ENCODE data around the gene ITGA2.

ITGA2 gene

DNA sequence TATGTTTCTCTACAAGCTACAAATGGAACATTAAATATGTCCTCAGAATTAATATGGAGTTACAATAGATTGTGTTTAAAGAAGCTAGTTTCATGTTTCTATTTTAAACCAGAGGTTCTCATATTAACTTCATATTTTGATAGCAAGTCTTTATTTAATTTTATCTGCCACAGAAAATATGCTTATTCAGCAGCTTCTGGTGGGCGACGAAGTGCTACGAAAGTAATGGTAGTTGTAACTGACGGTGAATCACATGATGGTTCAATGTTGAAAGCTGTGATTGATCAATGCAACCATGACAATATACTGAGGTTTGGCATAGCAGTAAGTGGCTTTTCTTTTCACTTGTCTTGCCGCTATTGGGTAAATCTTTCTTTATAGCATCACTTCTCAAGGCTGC, 66.2 kb downstream of the ITGA2 start:
- DNase-seq (ENCODE audit: low spot score): no peak
- no peak for FAIRE-seq

DNA sequence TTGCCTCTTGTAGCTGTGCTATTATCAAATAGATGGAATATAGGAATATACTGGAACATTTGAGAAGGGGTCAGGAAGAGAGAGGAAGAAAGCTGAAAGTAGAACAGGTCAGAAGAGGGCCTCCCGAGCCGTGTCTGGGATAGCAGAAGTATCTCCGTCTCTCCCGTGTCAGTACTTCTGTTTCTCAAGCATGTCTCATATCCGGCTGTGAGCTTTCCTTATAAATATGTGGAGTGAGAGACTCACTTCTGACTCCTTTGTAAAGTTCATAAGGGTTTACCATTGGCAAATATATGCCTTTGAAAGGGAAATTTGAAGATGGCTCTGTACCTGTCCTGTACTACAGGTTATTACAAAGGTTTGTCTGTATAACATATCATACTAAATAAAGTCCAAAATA, 70.1 kb downstream of the ITGA2 start:
- no peak for FAIRE-seq
- no peak for DNase-seq (ENCODE audit: low spot score)

DNA sequence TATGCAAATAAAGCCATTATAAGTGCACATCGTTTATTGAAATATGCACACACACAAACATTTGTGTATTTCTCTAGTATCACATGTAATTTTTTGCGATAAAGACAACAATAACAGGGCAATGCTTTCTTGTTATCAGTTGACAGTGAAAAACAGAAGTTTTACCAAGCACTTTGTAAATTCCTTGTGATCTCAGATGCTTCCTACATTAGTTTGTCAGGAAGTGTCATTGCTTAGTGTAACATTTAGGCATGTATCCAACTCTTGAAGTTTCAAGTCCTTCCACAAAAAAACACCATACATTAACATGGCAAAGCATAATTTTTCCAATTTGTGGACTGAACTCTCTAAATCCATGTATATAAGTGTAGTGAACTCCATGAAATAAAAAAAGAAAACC, 74.0 kb downstream of the ITGA2 start:
- no peak for DNase-seq (ENCODE audit: low spot score)
- FAIRE-seq: no peak

DNA sequence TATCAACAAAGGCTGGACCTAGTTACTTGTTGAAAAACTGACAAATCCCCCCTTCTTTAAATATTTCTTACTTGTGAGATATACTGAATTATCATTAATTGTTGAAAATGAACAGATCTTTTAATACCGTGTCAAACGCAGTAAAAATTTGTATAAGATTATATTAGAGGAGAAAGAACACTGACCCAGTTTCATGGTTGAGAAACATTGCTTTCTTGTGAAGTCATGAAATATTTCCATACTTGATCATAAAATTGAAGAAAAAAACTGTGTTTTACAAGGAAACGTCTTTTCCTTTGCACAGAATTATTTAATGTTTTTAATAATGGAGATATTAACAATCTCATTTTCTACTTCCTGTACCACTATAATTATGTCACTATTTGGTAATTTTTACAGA, 74.6 kb downstream of the ITGA2 start:
- DNase-seq (ENCODE audit: low spot score): no peak
- FAIRE-seq: no peak

DNA sequence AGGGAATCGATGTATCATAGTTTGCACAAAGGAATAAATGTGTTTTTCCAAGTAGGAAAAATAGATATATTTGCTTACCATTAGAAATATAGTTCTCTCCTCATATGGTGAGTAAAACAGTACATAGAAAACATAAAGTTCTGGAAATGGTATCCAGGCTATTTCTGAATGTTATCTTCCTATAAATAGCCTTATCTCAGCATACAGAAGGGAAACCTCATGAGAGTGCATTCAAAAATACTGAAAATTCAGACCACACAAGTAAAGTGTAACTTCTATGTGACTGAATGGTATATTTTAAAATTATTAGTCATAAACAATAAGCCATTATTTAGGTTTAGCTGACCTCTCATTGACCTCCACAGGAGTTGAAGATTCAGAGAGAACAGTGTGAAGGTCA, 76.9 kb downstream of the ITGA2 start:
- DNase-seq (ENCODE audit: low spot score) (no peak), FAIRE-seq (no peak)

DNA sequence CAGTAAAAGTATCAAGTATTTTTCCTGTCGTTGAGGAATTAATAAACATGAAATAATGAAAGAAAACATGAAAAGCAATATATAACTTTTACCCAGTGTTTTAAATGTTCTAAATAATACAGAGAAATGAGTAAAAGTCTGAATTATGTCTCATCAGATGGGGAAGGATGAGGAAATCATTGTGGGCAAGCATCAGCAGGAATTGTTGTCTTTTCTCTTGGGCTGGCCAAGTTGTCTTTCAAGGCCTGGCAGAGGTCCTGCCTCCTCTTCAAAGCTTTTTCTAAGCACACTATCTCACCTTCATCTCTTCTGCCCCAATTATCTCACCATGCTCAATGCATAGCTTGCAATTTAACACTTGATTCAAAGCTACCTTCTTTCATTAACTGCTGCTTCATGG, 78.5 kb downstream of the ITGA2 start:
- FAIRE-seq (no peak), DNase-seq (ENCODE audit: low spot score) (no peak)

DNA sequence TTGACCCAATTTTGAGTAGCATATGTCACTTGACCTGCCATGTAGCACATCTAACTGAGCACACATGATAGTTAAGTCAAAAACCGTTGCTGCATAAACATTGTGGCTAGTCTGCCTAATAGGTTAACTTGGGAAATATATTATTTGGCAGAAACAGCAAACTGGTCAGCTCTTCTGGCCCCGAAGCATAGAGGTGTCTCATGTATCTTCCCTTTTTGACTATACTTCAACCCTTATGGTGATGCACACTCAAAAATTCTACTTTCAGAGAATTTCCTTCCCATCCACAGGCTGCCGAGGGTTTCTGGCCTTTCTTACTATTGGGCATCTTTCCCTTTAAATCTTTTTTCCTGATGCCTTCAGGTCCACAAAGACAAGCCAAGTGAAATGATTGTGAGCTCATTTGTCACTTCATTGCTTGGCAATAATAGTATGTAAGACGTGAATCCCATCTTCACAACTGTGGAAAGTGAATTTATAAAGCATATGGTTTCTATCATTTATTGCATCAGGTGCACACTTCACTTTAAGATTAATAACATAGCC, 79.2 kb downstream of the ITGA2 start:
- FAIRE-seq: no peak
- DNase-seq (ENCODE audit: low spot score): no peak

DNA sequence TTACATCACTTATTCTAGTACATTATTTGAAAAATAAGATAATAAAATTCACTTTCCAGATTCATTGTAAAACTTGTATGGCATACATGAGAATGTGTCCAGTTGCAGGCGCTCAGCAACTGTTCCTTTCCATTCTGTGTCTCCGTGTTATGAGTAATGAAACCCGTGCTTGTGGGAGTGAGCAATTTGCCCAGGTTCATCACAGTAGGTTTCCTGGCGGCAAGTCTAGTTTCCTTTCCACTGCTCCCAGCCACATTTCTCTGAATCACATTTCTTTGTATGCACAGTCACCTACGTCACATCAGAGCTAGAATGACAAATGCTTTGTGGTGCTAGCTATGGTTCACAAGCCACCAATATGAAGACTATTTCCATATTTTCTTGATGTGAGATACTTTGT, 80.5 kb downstream of the ITGA2 start:
- FAIRE-seq (no peak), DNase-seq (ENCODE audit: low spot score) (no peak)

DNA sequence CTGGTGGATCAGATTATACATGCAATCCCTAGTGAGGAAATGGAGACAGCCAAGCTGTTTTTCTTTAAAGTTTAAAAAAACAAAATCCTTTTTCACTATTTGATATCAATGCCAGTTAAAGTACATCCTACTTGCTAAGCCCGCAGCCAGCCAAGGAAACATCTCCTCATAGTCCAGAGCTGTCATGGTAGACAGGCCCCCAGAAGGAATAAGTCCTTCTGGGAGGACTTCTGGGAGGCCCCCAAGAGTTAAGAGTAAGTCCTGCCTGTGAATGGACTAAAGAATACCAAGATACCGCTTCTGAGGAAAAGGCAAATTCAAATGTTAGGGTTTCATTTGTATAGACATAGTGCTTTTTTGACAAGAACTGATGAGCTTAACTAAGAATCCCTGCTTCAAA, 82.1 kb downstream of the ITGA2 start:
- FAIRE-seq (no peak), DNase-seq (ENCODE audit: low spot score) (no peak)

DNA sequence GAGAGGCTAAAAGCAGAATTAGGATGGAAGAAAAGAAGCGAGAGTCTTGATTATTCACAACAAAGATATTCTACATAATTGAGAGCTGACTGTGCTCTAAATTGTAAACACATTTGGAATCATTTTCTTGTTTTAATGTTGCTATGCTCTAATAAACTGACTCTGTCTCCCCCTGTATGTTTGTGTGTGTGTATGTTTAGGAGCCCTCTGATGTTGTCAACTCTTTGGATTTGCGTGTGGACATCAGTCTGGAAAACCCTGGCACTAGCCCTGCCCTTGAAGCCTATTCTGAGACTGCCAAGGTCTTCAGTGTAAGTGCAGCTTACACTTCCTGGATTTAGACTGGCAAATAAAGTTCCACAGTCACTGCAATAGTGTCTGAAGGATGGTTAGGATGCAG, 82.6 kb downstream of the ITGA2 start:
- DNase-seq (ENCODE audit: low spot score) (no peak), FAIRE-seq (no peak)

DNA sequence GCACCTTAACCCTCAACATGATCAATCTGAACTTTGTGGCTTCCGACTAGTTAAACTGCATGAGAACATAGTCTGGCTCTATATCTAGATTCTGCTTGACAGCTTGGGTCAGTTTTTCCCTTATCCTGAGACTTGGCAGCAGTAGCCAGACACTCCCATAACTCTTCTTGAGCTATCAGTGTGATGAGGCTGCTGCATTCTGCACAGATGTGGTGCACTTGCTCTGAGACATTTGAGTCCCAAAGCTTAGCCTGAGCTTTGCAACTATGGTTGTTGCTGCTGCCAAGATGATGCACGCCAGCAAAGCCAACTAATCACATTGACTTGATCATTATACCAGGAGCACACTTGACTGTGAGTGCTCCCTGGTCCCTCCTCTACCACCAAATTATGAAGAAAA, 84.2 kb downstream of the ITGA2 start:
- no peak for FAIRE-seq
- DNase-seq (ENCODE audit: low spot score): no peak

DNA sequence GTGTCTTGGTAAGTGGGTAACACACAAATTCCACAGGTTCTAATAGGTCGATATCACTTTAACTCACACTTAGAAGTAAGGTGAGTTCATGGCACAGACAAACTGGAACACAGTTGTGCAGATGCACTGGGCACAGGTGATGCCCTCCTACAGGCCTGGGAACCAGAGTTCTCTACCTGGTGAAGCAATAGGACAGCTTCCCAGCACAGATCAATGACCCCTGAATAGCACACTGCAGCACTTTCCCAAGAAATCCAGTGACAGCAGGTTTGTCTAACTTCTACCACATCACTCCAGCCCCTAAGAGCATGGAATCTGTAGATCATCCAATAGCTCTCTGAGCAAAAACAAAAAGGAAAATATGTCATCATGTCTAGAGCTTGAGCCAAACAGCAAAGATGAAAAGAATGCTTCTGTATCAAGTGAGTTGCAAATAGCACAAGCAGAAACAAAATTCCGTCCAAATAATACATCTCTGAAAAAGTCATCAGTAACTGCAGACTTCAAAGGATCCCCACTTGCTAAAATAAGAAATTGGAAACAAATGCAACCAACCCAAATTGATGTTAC, 86.9 kb downstream of the ITGA2 start:
- FAIRE-seq: no peak
- DNase-seq (ENCODE audit: low spot score): no peak

DNA sequence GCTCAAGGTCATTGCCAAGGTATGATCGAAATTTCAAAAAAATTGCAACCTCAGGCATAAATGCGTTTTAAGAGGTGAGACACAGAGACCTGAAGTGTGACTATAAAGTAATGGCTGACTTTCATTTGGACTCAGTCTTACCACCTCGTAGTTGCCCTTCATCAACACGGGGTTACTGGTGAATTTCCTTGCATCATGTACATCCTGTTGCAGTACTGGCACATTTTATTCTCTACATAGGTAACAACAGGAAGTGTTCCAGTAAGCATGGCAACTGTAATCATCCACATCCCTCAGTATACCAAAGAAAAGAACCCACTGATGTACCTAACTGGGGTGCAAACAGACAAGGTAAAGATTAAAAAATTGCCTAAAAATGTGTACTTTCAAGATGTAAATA, 91.1 kb downstream of the ITGA2 start:
- no peak for FAIRE-seq

DNA sequence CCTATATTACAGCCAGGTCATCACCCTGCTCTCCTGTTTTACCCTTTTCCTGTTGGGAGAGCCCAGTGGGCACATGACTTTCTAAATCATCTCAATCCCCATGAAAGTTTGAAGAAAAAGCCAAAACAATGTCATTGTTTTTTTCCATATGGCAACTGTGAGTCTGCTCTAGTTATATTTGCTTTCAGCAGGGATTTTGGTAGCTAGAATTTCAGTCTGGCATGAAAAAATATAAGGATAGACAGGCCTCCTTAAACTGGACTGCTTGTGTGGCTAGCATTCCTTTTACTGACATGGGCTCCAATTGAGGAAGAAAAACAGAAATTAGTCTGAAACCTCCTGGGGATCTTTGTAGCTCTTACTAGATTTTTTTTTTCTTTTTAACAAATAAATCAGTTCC, 94.8 kb downstream of the ITGA2 start:
- no peak for FAIRE-seq
- DNase-seq (ENCODE audit: low spot score): no peak

More for the DNA sequence above, 91.1 kb downstream of the ITGA2 start:
- DNase-seq (ENCODE audit: low spot score): no peak

DNA sequence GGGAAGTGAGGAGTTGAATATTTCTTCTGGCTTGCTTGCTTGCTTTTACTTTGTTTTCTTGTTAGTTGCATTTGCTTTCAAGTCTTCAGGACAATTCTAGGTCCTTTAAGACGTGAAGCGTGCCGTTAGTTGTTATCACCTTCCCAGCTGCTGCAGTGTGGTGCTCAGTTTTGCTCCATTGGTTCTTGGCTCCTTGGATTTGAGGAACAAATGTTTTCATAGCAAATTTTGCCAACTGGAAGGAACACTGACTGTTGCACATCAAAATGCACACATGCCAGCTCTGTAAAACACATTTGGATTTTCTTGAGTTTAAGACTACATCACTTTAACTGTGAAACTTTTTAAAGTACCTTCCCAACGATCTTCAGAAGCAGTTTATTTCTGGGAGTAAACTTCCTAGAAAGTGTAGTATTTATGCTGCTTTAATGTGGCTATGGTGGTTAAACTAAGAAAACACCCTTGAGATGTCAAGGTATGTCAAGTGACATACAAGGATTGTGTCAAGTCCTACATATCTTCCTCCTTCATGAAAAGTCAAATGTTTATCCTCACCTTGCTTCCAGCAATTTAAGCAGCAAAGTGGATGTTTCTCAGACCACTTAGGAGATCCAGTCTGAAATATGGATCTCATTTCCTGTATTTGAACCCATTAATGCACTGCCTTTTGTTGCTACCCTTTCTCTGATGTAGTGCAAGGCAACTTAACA, 95.5 kb downstream of the ITGA2 start:
- DNase-seq (ENCODE audit: low spot score) (no peak), FAIRE-seq (no peak)

DNA sequence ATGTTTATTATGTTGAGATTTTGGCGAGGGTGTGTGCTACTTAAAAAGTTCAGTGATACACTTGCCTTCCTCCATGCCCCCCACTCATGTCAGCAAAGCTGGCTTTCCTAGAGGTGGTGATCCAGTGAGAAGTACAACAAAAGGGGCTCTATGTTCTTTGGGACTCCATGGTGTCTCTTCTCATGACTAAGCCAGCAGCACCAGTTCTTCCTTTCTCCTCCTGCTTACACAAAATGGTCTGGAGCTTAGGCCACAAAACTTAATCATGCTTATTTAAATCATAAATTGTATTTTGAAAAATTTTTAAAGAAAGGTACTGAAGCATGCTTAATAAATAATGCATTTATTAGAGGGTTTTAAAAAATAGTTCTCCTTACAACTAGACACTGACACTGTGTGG, 98.0 kb downstream of the ITGA2 start:
- FAIRE-seq: no peak
- DNase-seq (ENCODE audit: low spot score): no peak

DNA sequence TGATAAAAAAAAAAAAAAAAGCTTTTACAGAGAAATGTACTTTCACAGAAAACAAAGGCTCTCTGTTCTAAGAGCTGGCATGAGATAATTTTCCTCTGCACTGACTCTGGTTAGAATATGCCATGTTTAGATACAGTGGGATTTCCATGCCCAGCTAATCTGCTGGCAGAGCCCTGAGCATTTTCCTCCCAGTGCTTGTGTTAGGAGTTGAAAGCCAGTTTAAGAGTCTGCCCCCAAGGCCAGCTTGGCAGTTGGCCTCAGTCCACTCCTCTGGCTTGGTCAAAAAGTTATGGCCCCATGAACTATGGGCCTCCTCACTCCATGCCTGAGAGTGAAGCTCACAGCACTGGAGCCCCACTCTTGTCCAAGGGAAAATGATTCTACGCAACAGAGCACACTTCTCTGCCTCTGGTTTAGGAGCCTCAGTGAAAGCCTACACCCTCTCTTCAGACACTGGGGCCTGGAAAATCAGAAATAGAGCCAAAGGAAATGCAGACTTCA, 98.5 kb downstream of the ITGA2 start:
- FAIRE-seq (no peak), DNase-seq (ENCODE audit: low spot score) (no peak)

DNA sequence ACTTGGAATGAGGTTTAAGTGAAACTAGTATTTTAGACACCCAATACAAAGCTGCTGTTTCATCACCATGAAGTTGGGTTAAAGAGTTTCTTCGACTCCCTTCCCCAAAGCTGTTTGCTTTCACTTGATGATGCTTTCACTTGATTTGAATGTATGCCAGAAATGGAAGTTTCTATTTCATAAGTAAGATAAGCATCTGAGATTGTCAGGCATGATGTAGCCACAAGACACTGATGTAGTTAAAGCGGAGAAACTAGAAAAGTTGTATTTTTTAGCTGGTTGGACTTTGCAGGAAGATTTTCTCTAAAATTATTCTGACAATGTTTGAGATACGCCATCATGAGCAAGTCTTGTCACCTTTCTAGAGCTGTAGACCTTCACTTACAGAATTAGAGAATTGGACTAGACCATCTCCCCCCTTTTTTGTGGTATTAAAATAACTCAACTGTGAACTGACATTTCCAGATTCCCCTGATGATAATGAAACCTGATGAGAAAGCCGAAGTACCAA, 100.4 kb downstream of the ITGA2 start:
- DNase-seq (ENCODE audit: low spot score): no peak
- no peak for FAIRE-seq

DNA sequence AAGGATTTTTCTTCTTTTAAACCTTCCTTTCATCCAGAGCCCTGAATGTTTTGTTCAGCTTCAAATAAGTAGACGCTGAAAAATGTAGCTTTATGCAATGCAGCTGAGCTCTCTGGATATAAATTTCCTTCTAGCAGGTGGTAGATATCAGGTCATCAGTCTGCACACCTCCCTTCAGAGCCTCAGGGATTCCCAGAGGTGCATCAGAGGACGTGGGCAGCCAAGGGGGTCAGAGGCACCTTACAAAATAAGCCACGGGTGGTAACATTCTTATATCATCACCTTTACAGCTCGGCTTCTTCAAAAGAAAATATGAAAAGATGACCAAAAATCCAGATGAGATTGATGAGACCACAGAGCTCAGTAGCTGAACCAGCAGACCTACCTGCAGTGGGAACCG, 101.1 kb downstream of the ITGA2 start:
- FAIRE-seq: no peak

DNA sequence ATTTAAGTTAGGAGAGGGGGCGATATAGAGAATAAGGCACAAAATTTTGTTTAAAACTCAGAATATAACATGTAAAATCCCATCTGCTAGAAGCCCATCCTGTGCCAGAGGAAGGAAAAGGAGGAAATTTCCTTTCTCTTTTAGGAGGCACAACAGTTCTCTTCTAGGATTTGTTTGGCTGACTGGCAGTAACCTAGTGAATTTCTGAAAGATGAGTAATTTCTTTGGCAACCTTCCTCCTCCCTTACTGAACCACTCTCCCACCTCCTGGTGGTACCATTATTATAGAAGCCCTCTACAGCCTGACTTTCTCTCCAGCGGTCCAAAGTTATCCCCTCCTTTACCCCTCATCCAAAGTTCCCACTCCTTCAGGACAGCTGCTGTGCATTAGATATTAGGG, 102.1 kb downstream of the ITGA2 start:
- no peak for FAIRE-seq
- DNase-seq (ENCODE audit: low spot score): peak; percentile 55

More for the DNA sequence above, 101.1 kb downstream of the ITGA2 start:
- no peak for DNase-seq (ENCODE audit: low spot score)

DNA sequence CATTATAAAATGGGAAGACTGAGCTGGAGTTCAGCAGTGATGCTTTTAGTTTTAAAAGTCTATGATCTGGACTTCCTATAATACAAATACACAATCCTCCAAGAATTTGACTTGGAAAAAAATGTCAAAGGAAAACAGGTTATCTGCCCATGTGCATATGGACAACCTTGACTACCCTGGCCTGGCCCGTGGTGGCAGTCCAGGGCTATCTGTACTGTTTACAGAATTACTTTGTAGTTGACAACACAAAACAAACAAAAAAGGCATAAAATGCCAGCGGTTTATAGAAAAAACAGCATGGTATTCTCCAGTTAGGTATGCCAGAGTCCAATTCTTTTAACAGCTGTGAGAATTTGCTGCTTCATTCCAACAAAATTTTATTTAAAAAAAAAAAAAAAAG, 103.1 kb downstream of the ITGA2 start:
- DNase-seq (ENCODE audit: low spot score) (no peak), FAIRE-seq (no peak)

DNA sequence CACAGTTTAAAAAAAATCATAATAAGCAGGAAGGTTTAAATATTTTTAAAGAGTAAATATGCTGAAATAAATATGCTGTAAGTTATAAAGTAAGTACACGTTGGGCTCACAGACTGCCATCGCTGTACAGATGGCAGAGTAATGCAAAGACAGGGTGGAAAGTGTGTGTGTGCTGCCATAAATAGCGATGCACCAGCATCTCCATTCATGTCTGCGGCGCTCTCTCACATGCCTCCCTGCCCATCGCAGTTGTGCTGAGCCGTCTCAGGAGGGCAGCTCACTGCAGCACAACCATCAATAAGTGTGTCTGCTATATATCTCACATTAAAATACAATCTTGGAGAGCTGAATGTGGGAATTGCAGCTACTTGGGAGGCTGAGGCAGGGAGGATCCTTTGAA, 106.1 kb downstream of the ITGA2 start:
- no peak for DNase-seq (ENCODE audit: low spot score)
- no peak for FAIRE-seq
